Left ventricle myocardium inferior (tissue), 1 donor: ENCODE measurements around the gene CCM2L. TPM values are rescaled to one million over a fixed set of nuclear protein-coding genes. Genes with fewer than 3 reads are reported as not detected.
A peak's percentile ranks its signal among the peaks of the same experiment; 100 is the strongest.

Source experiments
- DNase-seq: peaks from one replicate; pipeline ENCODE4 v3.0.0-alpha.2; 2020
- H3K27ac ChIP-seq: fragments of 200-600 bp; replicated peaks from 2 replicates; pipeline ENCODE4 v1.8.0; 2021
- H3K27me3 ChIP-seq: fragments of 200-600 bp; 2 replicates; pipeline ENCODE4 v1.8.0; 2021; ENCODE audit warnings: low read depth
- H3K36me3 ChIP-seq: fragments of 200-600 bp; 2 replicates; pipeline ENCODE4 v1.8.0; 2021
- H3K4me1 ChIP-seq: fragments of 200-600 bp; 2 replicates; pipeline ENCODE4 v1.8.0; 2021
- H3K4me3 ChIP-seq: fragments of 200-600 bp; 2 replicates; pipeline ENCODE4 v1.8.0; 2021; ENCODE audit warnings: mild to moderate bottlenecking, moderate library complexity
- H3K9me3 ChIP-seq: fragments of 200-600 bp; replicated peaks from 2 replicates; pipeline ENCODE4 v1.8.0; 2021
- intact Hi-C: fragments of 100-400 bp; cut with micrococcal nuclease; formaldehyde crosslinking; loops from one replicate; pipeline ENCODE4 v1.11.0; 2022
- total RNA-seq: library from RNA; stranded (reverse); fragmentation: NEBNext Ultra II Directional; extraction: Animal tissue kit (Norgen Biotek cat#: 25700); gene quantifications from one replicate; pipeline ENCODE4 v1.2.1, GENCODE V29; 2021
- TF ChIP-seq, protein P1 (sequence below): fragments of 200-600 bp; IDR thresholded peaks from 2 replicates; pipeline ENCODE4 v1.8.0; 2021; ENCODE audit warnings: antibody characterized with exemption, mild to moderate bottlenecking, borderline replicate concordance
- donor health status: DM: no; HTN: yes; CAD: no; lungs with severe emphysema.

CCM2L gene
- total RNA-seq, 1 donor from 2014 or later: 7.5 TPM

DNA sequence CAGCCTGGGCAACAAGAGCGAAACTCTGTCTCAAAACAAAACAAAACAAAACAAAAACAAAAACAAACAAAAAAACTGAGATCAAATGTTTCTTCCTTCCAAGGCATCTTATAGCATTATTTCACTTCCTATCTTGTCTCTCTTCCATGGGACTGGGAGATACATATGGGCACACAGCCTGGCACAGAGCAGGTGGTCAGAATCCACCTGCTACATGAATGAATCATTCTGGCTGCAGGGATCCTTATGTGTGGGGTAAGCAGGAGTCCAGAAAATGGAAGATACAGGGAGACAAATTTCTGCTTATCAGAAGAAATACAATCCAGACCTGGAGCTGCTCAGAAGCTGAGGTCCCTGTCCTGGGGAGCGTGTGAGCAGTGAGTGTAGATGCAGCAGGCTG is 18.2 kb upstream of the CCM2L start:
- H3K4me3 ChIP-seq: no peak overlapping the region
- TF ChIP-seq, protein P1, sequence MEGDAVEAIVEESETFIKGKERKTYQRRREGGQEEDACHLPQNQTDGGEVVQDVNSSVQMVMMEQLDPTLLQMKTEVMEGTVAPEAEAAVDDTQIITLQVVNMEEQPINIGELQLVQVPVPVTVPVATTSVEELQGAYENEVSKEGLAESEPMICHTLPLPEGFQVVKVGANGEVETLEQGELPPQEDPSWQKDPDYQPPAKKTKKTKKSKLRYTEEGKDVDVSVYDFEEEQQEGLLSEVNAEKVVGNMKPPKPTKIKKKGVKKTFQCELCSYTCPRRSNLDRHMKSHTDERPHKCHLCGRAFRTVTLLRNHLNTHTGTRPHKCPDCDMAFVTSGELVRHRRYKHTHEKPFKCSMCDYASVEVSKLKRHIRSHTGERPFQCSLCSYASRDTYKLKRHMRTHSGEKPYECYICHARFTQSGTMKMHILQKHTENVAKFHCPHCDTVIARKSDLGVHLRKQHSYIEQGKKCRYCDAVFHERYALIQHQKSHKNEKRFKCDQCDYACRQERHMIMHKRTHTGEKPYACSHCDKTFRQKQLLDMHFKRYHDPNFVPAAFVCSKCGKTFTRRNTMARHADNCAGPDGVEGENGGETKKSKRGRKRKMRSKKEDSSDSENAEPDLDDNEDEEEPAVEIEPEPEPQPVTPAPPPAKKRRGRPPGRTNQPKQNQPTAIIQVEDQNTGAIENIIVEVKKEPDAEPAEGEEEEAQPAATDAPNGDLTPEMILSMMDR: no peak
- no peaks in the 10 kb centered on the region for H3K36me3 ChIP-seq
- peaks cover 5% of the 10 kb centered on the region for H3K4me1 ChIP-seq
- intact Hi-C loops: no loop called here
- peaks cover 46% of the 10 kb centered on the region for H3K27me3 ChIP-seq
- no peak for DNase-seq
- no peak overlapping the region for H3K27ac ChIP-seq
- no peaks in the 10 kb centered on the region for H3K9me3 ChIP-seq

DNA sequence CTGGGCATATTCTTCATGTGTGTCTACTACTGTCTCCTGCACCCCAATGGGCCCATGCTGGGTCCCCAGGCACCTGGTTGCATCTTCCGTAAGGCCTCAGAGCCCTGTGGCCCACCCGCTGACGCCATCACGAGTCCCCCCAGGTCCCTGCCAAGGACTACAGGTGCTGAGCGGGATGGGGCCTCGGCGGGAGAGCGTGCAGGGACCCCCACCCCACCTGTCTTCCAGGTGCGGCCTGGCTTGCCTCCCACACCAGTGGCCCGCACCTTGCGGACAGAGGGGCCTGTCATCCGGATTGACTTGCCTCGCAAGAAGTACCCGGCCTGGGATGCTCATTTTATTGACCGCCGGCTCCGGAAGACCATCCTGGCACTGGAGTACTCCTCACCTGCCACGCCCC is 13.2 kb upstream of the CCM2L start:
- Histone ChIP-seq H3K27me3 (peaks cover 51% of the 10 kb centered on the region), H3K9me3 (no peaks in the 10 kb centered on the region), H3K27ac (no peak overlapping the region), H3K4me3 (no peak overlapping the region), H3K4me1 (peaks cover 5% of the 10 kb centered on the region), H3K36me3 (no peaks in the 10 kb centered on the region)
- intact Hi-C loops: no loop called here
- DNase-seq: no peak
- TF ChIP-seq, protein P1: no peak

DNA sequence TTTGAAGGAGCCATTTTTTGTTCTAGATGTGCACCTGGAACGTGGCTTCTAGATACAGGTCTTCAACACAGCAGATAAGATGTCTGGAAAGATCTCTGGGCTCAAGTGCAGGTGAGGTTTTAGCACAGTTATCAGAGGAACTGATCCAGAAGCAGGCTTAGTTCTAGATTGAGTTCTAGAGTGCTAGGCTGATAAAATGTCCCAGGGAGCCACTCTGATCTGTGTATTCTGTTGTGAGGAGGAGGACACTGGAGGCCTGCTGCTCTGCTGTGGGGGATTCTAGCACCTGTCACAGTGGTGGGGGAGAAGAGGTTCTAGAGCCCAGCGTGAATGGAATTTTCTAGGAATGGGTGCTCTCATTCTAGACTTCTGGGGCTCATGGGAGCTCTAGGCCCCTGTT is 12.0 kb upstream of the CCM2L start:
- H3K4me3 ChIP-seq: no peak overlapping the region
- no peak overlapping the region for H3K27ac ChIP-seq
- TF ChIP-seq, protein P1: no peak
- DNase-seq: no peak
- H3K36me3 ChIP-seq: no peaks in the 10 kb centered on the region
- intact Hi-C loops: no loop called here
- H3K27me3 ChIP-seq: peaks cover 43% of the 10 kb centered on the region
- no peaks in the 10 kb centered on the region for H3K9me3 ChIP-seq
- H3K4me1 ChIP-seq: peaks cover 5% of the 10 kb centered on the region

DNA sequence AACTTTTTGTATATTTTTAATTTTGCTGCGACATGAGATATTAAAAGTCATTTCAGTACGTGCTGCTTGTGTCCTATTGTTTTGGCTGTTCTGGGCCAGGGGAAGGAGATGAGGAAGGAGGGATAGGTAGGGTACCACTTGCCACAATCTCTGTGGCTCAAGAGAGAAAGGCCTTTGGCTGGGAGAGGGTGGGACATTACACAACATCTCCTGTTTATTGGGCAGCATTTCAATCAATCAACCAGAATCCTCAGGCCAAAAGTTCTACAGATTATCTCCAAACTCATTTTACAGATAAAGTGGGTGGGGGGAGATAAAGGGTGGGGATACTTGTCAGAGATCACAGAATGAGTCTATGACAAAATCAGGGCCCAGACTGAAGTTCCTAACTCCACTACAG is 6.9 kb upstream of the CCM2L start:
- DNase-seq: no peak
- TF ChIP-seq, protein P1: no peak
- Histone ChIP-seq H3K27ac (no peak overlapping the region), H3K9me3 (no peaks in the 10 kb centered on the region), H3K36me3 (no peaks in the 10 kb centered on the region), H3K27me3 (no peaks in the 10 kb centered on the region), H3K4me1 (peaks cover 32% of the 10 kb centered on the region), H3K4me3 (no peak overlapping the region)
- intact Hi-C loops: no loop called here

DNA sequence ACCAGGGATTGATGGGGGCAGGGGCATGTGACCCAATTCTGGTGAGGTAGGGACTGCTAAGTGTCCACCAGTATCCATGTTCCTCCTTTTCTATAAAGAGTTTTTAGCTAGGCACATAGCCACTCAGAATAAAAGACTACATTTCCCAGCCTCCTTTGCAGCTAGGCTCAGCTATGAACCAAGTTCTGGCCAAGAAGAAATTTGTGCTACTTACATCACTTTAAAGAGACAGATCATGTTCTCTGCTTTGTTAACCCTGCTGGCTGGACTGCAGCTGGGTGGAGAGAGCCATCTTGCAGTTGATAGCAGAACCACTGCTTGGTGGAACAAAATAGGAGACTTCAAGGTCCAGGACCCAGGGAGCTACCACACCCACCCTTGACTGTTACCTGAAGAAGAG is 5.3 kb upstream of the CCM2L start:
- no peak for DNase-seq
- peaks cover 49% of the 10 kb centered on the region for H3K4me1 ChIP-seq
- no peaks in the 10 kb centered on the region for H3K27me3 ChIP-seq
- no peak overlapping the region for H3K4me3 ChIP-seq
- intact Hi-C loops: no loop called here
- H3K27ac ChIP-seq: peak overlapping the region; percentile 89
- H3K9me3 ChIP-seq: no peaks in the 10 kb centered on the region
- H3K36me3 ChIP-seq: no peaks in the 10 kb centered on the region
- TF ChIP-seq, protein P1: no peak

DNA sequence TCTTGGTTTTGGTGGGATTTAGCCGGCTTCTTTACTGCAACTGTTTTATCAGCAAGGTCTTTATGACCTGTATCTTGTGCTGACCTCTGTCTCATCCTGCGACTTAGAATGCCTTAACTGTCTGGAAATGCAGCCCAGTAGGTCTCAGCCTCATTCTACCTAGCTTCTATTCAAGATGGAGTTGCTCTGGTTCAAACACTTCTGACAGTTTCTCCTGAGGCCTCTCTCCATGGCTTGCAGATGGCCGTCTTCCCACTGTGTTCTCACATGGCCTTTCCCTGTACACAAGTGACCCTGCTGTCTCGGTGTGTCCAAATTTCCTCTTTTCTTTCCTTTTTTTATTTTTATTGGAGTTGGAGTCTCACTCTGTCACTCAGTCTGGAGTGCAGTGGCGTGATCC is 4.2 kb upstream of the CCM2L start:
- H3K27me3 ChIP-seq: peaks cover 9% of the 10 kb centered on the region
- no peak overlapping the region for H3K4me3 ChIP-seq
- H3K9me3 ChIP-seq: no peaks in the 10 kb centered on the region
- no peaks in the 10 kb centered on the region for H3K36me3 ChIP-seq
- intact Hi-C loops: no loop called here
- peak overlapping the region; percentile 89 for H3K27ac ChIP-seq
- TF ChIP-seq, protein P1: no peak
- no peak for DNase-seq
- peaks cover 49% of the 10 kb centered on the region for H3K4me1 ChIP-seq
